Putamen (tissue), 1 donor: ENCODE data around the gene RPS27L.

Source experiments
- DNase-seq: peaks from one replicate; pipeline ENCODE4 v3.0.0-alpha.2; 2016; ENCODE audit warnings: low spot score

RPS27L gene

DNA sequence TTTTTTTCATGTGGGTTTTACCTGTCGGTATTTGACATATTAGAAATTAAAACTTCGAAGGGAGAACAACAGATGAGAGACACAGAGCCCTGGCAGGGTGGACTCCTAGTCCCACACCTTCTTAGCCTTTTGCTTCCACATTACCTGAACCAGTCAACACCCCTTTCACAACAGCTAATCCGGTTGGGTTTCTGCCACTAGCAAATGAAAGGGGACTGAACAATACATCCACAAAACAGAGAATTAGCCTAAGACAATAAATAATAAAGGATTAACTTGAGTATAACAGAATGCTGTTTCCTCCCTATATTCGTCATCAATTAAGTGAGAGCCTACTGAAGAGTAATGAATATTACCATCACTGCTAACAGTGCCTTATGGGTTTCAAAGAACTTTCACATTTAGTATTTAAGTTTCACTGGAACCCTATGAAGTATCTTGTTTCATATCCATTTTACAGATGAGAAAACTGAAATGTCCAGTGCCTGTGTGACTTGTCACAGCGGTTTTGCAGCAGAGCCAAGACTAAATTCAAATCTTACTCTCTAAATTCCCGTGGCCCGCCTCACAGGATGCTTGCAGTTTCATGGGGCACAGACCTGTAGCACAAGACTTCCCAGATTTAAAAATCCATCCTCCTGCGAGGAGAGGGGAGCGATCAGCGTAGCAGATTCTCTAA is 31.1 kb upstream of the RPS27L start:
- no peak for DNase-seq

- no peak for DNase-seq
Measured at GRCh38 chr15:63187589-63188226, 30.4 kb upstream of the RPS27L start.

GRCh38 chr15:63186065-63186464 is 28.8 kb upstream of the RPS27L start:
- no peak for DNase-seq

GRCh38 chr15:63185206-63185605 is 27.9 kb upstream of the RPS27L start:
- DNase-seq = no peak

DNA sequence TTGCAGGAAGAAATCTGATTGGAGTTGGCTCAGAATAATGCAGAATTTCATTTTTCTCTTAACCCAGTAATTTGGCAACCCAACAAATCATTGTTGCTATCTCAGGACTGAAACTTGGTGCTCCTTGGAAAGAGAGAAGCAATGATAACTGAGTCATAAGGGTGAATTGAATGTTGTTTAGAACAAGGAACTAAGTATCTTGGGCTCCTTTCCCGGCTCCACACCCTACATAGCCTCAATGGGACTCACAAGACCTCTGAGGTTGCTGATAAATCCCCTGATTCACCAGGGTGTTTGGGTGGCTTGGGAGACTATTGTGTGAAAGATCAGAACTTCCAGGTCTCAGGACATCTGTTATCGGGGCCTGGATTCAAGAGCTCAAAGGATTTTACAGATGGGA is 24.4 kb upstream of the RPS27L start:
- no peak for DNase-seq

GRCh38 chr15:63180746-63181145 is 23.5 kb upstream of the RPS27L start:
- DNase-seq = no peak

DNA sequence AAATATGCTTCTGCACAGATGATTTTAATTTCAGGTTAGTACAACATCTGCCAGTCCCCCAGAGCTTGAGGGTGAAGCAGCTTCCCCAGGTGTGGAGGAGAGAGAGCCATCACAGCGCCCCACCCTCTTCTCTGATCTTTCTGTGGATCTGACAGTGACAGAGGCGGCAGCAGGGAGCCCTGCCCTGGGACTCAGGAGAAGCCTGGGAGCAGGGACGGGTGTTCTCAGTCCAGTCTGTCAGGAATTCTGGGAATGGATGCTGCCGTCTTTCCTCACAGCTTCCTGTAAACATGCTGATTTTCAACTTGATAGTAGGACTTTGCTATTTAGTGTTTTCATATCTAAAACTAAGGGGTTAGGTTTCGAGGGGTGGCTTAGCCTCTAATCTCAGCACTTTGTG is 20.8 kb upstream of the RPS27L start:
- no peak for DNase-seq

GRCh38 chr15:63176302-63176701 is 19.0 kb upstream of the RPS27L start:
- no peak for DNase-seq

- DNase-seq = peak; percentile 68
Measured at GRCh38 chr15:63172851-63173451, 15.7 kb upstream of the RPS27L start.

DNA sequence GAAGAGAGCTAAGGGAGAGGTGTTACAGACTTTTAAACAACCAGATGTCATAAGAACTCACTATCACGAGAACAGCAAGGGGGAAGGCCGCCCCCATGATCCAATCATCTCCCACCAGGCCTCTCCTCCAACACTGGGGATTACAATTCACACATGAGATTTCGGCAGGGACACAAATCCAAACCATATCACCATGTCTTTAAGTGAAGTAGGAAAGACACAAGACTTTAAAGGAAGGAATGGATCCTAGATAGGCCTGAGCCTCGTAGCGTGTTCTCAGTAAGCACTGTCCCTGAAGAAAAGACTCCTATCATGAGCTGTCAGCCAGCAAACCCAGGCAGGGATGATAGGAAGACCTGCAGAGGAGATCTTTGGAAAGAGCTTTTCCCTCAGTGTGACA is 15.1 kb upstream of the RPS27L start:
- DNase-seq = no peak

DNA sequence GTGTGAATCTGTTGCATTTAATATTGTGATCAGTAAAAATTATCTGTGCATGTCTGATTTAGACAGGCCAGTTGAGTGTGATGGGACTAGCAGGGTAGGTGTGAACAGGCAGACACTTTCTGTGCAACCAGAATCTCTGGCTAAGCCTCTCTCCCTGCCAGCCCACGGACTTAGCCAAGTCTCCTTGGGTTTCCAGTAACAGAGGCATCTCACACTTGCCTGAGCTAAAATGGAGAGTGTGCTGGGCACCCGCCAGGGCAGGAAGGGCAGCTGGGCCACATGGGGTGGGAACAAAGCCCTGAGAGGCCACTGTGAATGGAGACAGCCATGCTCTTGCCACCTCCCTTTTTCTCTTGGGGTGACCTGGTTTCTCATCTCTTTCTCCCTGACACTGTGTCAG is 12.5 kb upstream of the RPS27L start:
- no peak for DNase-seq

DNA sequence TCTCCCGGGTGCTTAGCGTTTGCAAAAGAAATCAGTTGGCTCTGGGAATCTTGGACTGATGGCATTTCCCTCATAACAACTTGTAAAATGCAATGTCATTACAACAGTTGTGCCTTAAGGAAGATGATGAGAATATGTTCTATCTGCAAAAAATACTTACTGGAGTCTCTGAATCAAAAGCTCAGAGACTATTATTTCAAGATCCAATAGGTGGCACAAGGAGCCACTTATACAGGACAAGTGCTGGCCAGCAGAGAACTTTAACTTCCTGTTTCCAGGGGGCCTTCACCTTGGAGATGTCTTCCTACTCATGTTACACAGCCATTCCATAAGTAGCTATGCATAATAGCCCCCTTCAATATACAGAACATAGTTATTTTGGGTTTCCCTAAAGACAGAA is 8.9 kb upstream of the RPS27L start:
- DNase-seq = no peak

GRCh38 chr15:63165166-63165859 is 8.0 kb upstream of the RPS27L start:
- DNase-seq = no peak

GRCh38 chr15:63163217-63163616 is 5.9 kb upstream of the RPS27L start:
- DNase-seq = no peak

- DNase-seq = no peak
Measured at GRCh38 chr15:63160638-63161037, 3.4 kb upstream of the RPS27L start.

- DNase-seq = peak; percentile 50
Measured at GRCh38 chr15:63157891-63158431, 684 bp upstream of the RPS27L start.

GRCh38 chr15:63156755-63157117 is 541 bp downstream of the RPS27L start:
- peak; percentile 17 for DNase-seq

DNA sequence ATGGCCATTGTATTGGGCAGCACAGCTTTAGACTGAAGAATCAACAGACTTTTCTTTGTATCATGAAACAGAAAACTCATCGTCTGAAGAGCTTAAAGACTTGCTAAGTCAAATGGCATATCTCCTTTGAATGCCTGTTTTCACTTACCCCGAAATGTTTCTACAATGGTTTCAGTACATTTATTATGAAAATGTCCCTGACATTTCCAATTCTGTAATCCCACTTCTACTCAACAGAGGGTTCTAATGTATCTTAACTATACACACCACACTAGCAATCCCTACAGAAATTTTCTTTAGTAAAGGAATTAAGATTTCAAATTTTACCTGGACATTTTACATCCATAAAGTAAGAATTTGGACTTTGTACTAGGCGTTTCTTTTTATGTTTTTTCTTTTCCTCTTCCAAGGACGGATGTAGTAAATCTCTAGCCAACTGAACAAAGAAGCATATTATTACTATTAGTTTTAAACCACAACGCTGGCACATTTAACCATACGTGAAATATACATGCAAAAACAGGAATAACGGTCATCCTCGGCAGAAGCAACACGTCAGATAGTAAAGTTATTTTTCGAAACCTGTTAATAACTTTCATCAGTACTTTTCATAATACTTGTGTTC is 1.1 kb downstream of the RPS27L start:
- DNase-seq = peak; percentile 14

- no peak for DNase-seq
Measured at GRCh38 chr15:63155486-63155885, 1.8 kb downstream of the RPS27L start.

DNA sequence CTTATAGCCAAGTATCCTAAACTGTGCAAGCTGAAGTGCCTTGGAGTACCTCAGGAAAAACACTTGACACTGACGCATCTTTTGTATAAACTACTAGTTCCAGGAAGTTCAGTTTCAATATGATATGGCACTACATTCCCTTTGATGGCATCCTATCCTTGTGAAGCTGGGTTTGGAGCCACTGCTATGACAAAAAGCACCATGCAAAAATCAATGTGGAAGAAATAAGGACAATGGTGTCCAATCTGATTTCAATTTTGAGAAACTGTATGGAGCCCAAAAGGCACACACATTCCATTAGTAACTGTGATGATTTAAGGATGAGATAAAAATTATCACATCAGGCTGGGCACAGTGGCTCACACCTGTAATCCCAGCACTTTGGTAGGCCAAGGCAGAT is 5.6 kb downstream of the RPS27L start:
- no peak for DNase-seq

DNA sequence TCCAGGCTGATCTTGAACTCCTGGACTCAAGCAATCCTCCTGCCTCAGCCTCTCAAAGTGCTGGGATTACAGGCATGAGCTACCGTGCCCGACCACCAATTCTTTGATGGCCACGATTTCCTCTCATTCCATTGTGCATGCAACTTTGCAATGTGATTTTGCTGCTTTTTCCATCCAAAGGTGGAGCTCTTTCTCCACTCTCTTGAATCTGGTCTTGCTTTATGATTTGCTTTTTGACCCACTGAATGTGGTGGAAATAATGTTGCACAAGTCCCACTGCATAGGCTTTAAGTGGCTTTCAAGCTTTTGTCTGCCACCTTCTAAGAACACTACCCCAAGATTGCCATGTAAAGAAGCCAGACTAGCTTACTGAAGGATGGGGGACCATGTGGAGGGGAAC is 10.6 kb downstream of the RPS27L start:
- no peak for DNase-seq

GRCh38 chr15:63145426-63145825 is 11.9 kb downstream of the RPS27L start:
- no peak for DNase-seq
